HG02885 (cell line): ENCODE measurements around the gene NFKB2.

Source experiments
- ATAC-seq: cut with Tn5 transposase; IDR thresholded peaks from one replicate; pipeline ENCODE4 v1.9.1; 2021; ENCODE audit warnings: mild to moderate bottlenecking; ENCODE audit not compliant: unreplicated experiment, poor library complexity

NFKB2 gene

GRCh38 chr10:102438374-102438773 lies 42.9 kb downstream of the NFKB2 start:
- ATAC-seq = no peak

GRCh38 chr10:102444851-102445250 lies 49.3 kb downstream of the NFKB2 start:
- no peak for ATAC-seq

GRCh38 chr10:102449321-102450123 lies 54.0 kb downstream of the NFKB2 start:
- ATAC-seq = peak; percentile 56

- peak; percentile 3 for ATAC-seq
Measured at GRCh38 chr10:102450124-102450373, 54.5 kb downstream of the NFKB2 start.

- ATAC-seq = peak; percentile 79
Measured at GRCh38 chr10:102450374-102451104, 55.0 kb downstream of the NFKB2 start.

GRCh38 chr10:102451105-102451969 lies 55.8 kb downstream of the NFKB2 start, which contains the start of gene C10orf95:
C10orf95 (minus strand) TSS chr10:102451543; CDS start chr10:102451093, 450 bp downstream.
- ATAC-seq = no peak
